ENCODE results near the gene ADAMTS9. TPM values are rescaled to one million over a fixed set of nuclear protein-coding genes. Genes with fewer than 3 reads are reported as not detected.

The ADAMTS9 gene
- total RNA-seq, 1 donor from 2014 or later: 47.7 TPM

GRCh38 chr3:64600246-64600950 lies 87.4 kb downstream of the ADAMTS9 start:
- Mint-ChIP-seq H3K27ac (no peak overlapping the region), H3K4me1 (peaks cover 16% of the 10 kb centered on the region), H3K4me3 (no peak overlapping the region), H3K36me3 (peaks cover 59% of the 10 kb centered on the region), H3K27me3 (ENCODE audit: insufficient read depth, low read depth) (no peaks in the 10 kb centered on the region), H3K9me3 (no peaks in the 10 kb centered on the region)
- no peaks in the 10 kb centered on the region for H3K79me2 ChIP-seq (ENCODE audit: low read depth)
- H3K27me3 ChIP-seq: no peaks in the 10 kb centered on the region
- H3K36me3 ChIP-seq: peaks cover 7% of the 10 kb centered on the region
- H4K20me1 ChIP-seq (ENCODE audit: low read depth): no peaks in the 10 kb centered on the region
- peak; percentile 69 for DNase-seq (ENCODE audit: low spot score)
- H3F3A ChIP-seq (ENCODE audit: low read depth): peaks cover 29% of the 10 kb centered on the region
- H2AFZ ChIP-seq (replicated peaks): no peak overlapping the region
- H3K9me3 ChIP-seq (ENCODE audit: low read depth): no peaks in the 10 kb centered on the region
- H3K27ac ChIP-seq: peak overlapping the region; percentile 85
- peak overlapping the region; percentile 12 for H3K4me3 ChIP-seq
- TF ChIP-seq EZH2phosphoT487 (IDR thresholded peaks at IDR 0.05) (no peak), EZH2 (IDR thresholded peaks at IDR 0.05) (no peak), CTCF (IDR thresholded peaks at IDR 0.05) (no peak)
- no peak overlapping the region for H3K9ac ChIP-seq
- peak overlapping the region; percentile 70 for H3K4me2 ChIP-seq
- peaks cover 37% of the 10 kb centered on the region for H3K4me1 ChIP-seq

- no peaks in the 10 kb centered on the region for H3K27me3 ChIP-seq
- Mint-ChIP-seq H3K27ac (no peak overlapping the region), H3K4me1 (peaks cover 22% of the 10 kb centered on the region), H3K4me3 (no peak overlapping the region), H3K9me3 (no peaks in the 10 kb centered on the region), H3K36me3 (peaks cover 64% of the 10 kb centered on the region), H3K27me3 (ENCODE audit: insufficient read depth, low read depth) (no peaks in the 10 kb centered on the region)
- peaks cover 7% of the 10 kb centered on the region for H3K36me3 ChIP-seq
- H3K4me2 ChIP-seq: peak overlapping the region; percentile 70
- H3F3A ChIP-seq (ENCODE audit: low read depth): peaks cover 29% of the 10 kb centered on the region
- TF ChIP-seq EZH2phosphoT487 (IDR thresholded peaks at IDR 0.05): no peak
- no peak for TF ChIP-seq CTCF (IDR thresholded peaks at IDR 0.05)
- no peak for TF ChIP-seq EZH2 (IDR thresholded peaks at IDR 0.05)
- no peak for DNase-seq (ENCODE audit: low spot score)
- H3K9ac ChIP-seq: no peak overlapping the region
- H3K4me1 ChIP-seq: peaks cover 37% of the 10 kb centered on the region
- H3K9me3 ChIP-seq (ENCODE audit: low read depth): no peaks in the 10 kb centered on the region
- peak overlapping the region; percentile 12 for H3K4me3 ChIP-seq
- H2AFZ ChIP-seq (replicated peaks): no peak overlapping the region
- no peaks in the 10 kb centered on the region for H3K79me2 ChIP-seq (ENCODE audit: low read depth)
- H4K20me1 ChIP-seq (ENCODE audit: low read depth): no peaks in the 10 kb centered on the region
- H3K27ac ChIP-seq: peak overlapping the region; percentile 85
Measured at GRCh38 chr3:64599651-64600050, 88.1 kb downstream of the ADAMTS9 start.

DNA sequence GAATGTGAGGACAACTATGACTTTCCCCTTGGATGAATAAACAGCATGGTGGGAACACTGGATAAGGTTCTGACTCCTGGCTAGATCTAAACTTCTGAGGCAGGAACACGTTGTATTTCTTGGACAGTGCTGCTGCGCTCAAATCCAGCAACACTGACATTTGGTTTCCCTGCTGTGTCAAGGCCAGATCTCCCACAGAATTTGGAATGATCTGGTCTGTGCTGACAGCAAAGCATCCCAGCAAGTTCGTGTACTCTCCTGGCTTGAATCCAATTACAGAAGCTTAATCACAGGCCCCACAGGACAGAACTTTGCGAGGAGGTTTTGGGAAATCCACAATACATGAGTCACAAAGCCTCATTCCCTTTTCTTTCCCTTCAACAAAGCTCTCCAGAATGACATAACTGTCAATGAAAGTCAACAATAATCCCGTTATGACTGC lies 92.5 kb downstream of the ADAMTS9 start:
- no peaks in the 10 kb centered on the region for H3K9me3 ChIP-seq (ENCODE audit: low read depth)
- Mint-ChIP-seq H3K27me3 (ENCODE audit: insufficient read depth, low read depth) (no peaks in the 10 kb centered on the region), H3K4me3 (no peak overlapping the region), H3K9me3 (no peaks in the 10 kb centered on the region), H3K4me1 (peaks cover 15% of the 10 kb centered on the region), H3K36me3 (peaks cover 55% of the 10 kb centered on the region), H3K27ac (no peak overlapping the region)
- H4K20me1 ChIP-seq (ENCODE audit: low read depth): no peaks in the 10 kb centered on the region
- H3K4me3 ChIP-seq: no peak overlapping the region
- H3K27me3 ChIP-seq: no peaks in the 10 kb centered on the region
- peaks cover 24% of the 10 kb centered on the region for H3K4me1 ChIP-seq
- H3K9ac ChIP-seq: no peak overlapping the region
- no peak overlapping the region for H3K27ac ChIP-seq
- peaks cover 7% of the 10 kb centered on the region for H3K36me3 ChIP-seq
- no peak overlapping the region for H2AFZ ChIP-seq (replicated peaks)
- TF ChIP-seq EZH2 (IDR thresholded peaks at IDR 0.05) (no peak), EZH2phosphoT487 (IDR thresholded peaks at IDR 0.05) (no peak), CTCF (IDR thresholded peaks at IDR 0.05) (no peak)
- no peak for DNase-seq (ENCODE audit: low spot score)
- H3F3A ChIP-seq (ENCODE audit: low read depth): peaks cover 16% of the 10 kb centered on the region
- H3K4me2 ChIP-seq: no peak overlapping the region
- H3K79me2 ChIP-seq (ENCODE audit: low read depth): no peaks in the 10 kb centered on the region

Data from neural progenitor cell (in vitro differentiated cells).